K562 treated with DMSO at 1 percent for 4 hours (cell line): ENCODE data around the gene MEP1B. TPM values are rescaled to one million over a fixed set of nuclear protein-coding genes. Genes with fewer than 3 reads are reported as not detected.

Experiments
- total RNA-seq: library from RNA; unstranded; fragments of 300-600 nt; gene quantifications from 2 replicates; pipeline ENCODE4 v1.2.3, GENCODE V29; 2022; ENCODE audit not compliant: insufficient read depth

The MEP1B gene
- not detected in 2 replicates for total RNA-seq

GRCh38 chr18:32189790-32190189 is at the start of gene MEP1B:
TSS of gene MEP1B (plus strand) at chr18:32190039. CDS start at chr18:32190071, 32 bp downstream.

Other genes starting within 250 kb of the MEP1B start
- 17.2 and 30.7 TPM in 2 replicates for gene TRAPPC8, start 246.9 kb upstream of the MEP1B start, total RNA-seq
- gene RNF125, start 171.2 kb upstream of the MEP1B start, total RNA-seq: not detected in 2 replicates
- gene RNF138, start 98.2 kb upstream of the MEP1B start, total RNA-seq: 36.9 and 66.1 TPM in 2 replicates